ENCODE measurements around the gene CDCP1.

DNA sequence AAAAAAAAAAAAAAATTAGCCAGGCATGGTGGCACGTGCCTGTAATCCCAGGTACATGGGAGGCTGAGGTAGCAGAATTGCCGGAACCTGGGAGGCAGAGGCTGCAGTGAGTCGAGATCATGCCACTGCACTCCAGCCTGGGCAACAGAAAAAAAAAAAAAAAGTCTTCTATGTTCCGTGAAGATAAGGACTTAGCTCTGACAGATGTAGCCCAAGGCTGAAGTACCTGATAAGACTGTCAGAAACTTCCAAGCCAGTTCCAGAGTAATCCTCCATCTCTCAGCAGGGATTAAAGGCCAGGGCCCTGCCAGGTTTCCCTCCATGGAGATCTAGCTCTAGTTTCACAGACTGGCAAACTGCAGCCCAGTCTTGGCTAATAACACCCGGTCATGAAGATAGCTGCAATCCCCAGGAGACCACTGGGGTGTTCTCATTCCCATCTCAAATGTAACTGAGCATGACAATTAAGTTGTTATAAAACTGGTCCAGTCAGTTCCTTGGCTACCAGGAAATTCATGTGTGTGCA lies 8.5 kb downstream of the CDCP1 start:
- no peak for TF ChIP-seq EZH2phosphoT487 (IDR thresholded peaks at IDR 0.05; ENCODE audit: insufficient read depth, low read depth)
- no peak for TF ChIP-seq EZH2 (IDR thresholded peaks at IDR 0.05; ENCODE audit: insufficient read depth, poor library complexity, severe bottlenecking)

All from GM23248 (cell line).